Measurements from ENCODE around the gene SOX6. TPM values are rescaled to one million over a fixed set of nuclear protein-coding genes. Genes with fewer than 3 reads are reported as not detected.

The SOX6 gene
- total RNA-seq, 2 experiments from 2014 or later = 0.36 TPM; not detected in 1

GRCh38 chr11:16385099-16385498, 28.8 kb upstream of the SOX6 start:
- no peaks in the 10 kb centered on the region for H3K4me1 Mint-ChIP-seq (ENCODE audit: low read depth)
- POLR2A ChIA-PET = no interaction called here
- no peaks in the 10 kb centered on the region for H3K27me3 Mint-ChIP-seq
- no peak for TF ChIP-seq CTCF (IDR thresholded peaks at IDR 0.05)
- ATAC-seq (no peak), DNase-seq (no peak)
- H3K27ac Mint-ChIP-seq = no peak overlapping the region
- intact Hi-C loops (cut with micrococcal nuclease) = no loop called here
- CTCF ChIA-PET = no interaction called here
- no peaks in the 10 kb centered on the region for H3K36me3 Mint-ChIP-seq (ENCODE audit: low read depth)
- H3K4me3 Mint-ChIP-seq = no peak overlapping the region
- peaks cover 4% of the 10 kb centered on the region for H3K9me3 Mint-ChIP-seq

- no peaks in the 10 kb centered on the region for H3K27me3 Mint-ChIP-seq
- ATAC-seq (no peak), DNase-seq (no peak)
- ChIA-PET CTCF (interaction anchor here (0.7 kb wide), 1 partner anchor 13 kb away, joined by 4 read pairs; no protein-coding TSS in a partner anchor), POLR2A (no interaction called here)
- H3K4me1 Mint-ChIP-seq (ENCODE audit: low read depth) = no peaks in the 10 kb centered on the region
- peaks cover 2% of the 10 kb centered on the region for H3K9me3 Mint-ChIP-seq
- intact Hi-C loops (cut with micrococcal nuclease) = no loop called here
- no peaks in the 10 kb centered on the region for H3K36me3 Mint-ChIP-seq (ENCODE audit: low read depth)
- no peak for TF ChIP-seq CTCF (IDR thresholded peaks at IDR 0.05)
- H3K4me3 Mint-ChIP-seq = no peak overlapping the region
- H3K27ac Mint-ChIP-seq = no peak overlapping the region
Measured at GRCh38 chr11:16382638-16383380, 26.5 kb upstream of the SOX6 start.

- Mint-ChIP-seq H3K9me3 (peaks cover 2% of the 10 kb centered on the region), H3K4me1 (ENCODE audit: low read depth) (no peaks in the 10 kb centered on the region), H3K36me3 (ENCODE audit: low read depth) (no peaks in the 10 kb centered on the region), H3K4me3 (no peak overlapping the region), H3K27ac (no peak overlapping the region), H3K27me3 (no peaks in the 10 kb centered on the region)
- TF ChIP-seq CTCF (IDR thresholded peaks at IDR 0.05) = no peak
- intact Hi-C loops (cut with micrococcal nuclease) = no loop called here
- ChIA-PET POLR2A (no interaction called here), CTCF (no interaction called here)
- ATAC-seq (no peak), DNase-seq (no peak)
Measured at GRCh38 chr11:16382186-16382585, 25.8 kb upstream of the SOX6 start.

GRCh38 chr11:16380941-16381568, 24.7 kb upstream of the SOX6 start:
- H3K36me3 Mint-ChIP-seq (ENCODE audit: low read depth) = no peaks in the 10 kb centered on the region
- ATAC-seq = no peak
- no peak overlapping the region for H3K27ac Mint-ChIP-seq
- H3K4me1 Mint-ChIP-seq (ENCODE audit: low read depth) = no peaks in the 10 kb centered on the region
- POLR2A ChIA-PET = no interaction called here
- no peaks in the 10 kb centered on the region for H3K9me3 Mint-ChIP-seq
- no peak for TF ChIP-seq CTCF (IDR thresholded peaks at IDR 0.05)
- intact Hi-C loops (cut with micrococcal nuclease) = no loop called here
- CTCF ChIA-PET = no interaction called here
- no peak for DNase-seq
- H3K4me3 Mint-ChIP-seq = no peak overlapping the region
- H3K27me3 Mint-ChIP-seq = no peaks in the 10 kb centered on the region

- CTCF ChIA-PET = no interaction called here
- POLR2A ChIA-PET = no interaction called here
- Mint-ChIP-seq H3K4me1 (ENCODE audit: low read depth) (no peaks in the 10 kb centered on the region), H3K27ac (no peak overlapping the region), H3K36me3 (ENCODE audit: low read depth) (no peaks in the 10 kb centered on the region), H3K27me3 (no peaks in the 10 kb centered on the region), H3K9me3 (no peaks in the 10 kb centered on the region), H3K4me3 (no peak overlapping the region)
- intact Hi-C loops (cut with micrococcal nuclease) = no loop called here
- TF ChIP-seq CTCF (IDR thresholded peaks at IDR 0.05) = no peak
- ATAC-seq = no peak
- no peak for DNase-seq
Measured at GRCh38 chr11:16378906-16379305, 22.6 kb upstream of the SOX6 start.
